Superior temporal gyrus (tissue), 1 donor: ENCODE results near the gene FTSJ1.
"Not testable (repeated sequence)": the region's sequence is repeated elsewhere in the genome, so short reads cannot be mapped to it uniquely, and the experiment has no call there.

ENCODE experiments used
- DNase-seq: peaks from one replicate; pipeline ENCODE4 v3.0.0-alpha.2; 2016; ENCODE audit errors: extremely low spot score

The FTSJ1 gene

DNA sequence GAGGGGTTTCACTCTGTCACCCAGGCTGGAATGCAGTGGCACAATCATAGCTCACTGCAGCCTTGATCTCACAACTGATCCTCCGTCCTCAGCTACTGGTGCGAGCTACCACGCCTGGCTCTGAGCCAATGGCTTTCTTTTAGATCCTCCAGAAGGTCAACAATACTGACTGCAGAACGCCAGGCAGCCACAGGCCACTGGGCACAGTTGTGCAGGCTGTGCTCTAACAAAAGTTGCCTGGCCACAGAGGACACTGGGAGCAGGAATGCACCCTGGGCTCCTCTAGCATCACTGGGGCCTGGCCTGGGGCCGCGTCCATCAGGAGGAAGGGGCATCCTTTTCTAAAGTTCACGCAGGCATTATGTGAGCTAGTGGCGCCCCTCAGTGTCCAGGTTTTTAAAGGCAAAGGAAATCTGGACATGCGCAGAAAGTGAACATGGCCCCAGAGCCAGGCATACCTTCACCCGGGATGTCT lies 17.9 kb downstream of the FTSJ1 start:
- no peak for DNase-seq

DNA sequence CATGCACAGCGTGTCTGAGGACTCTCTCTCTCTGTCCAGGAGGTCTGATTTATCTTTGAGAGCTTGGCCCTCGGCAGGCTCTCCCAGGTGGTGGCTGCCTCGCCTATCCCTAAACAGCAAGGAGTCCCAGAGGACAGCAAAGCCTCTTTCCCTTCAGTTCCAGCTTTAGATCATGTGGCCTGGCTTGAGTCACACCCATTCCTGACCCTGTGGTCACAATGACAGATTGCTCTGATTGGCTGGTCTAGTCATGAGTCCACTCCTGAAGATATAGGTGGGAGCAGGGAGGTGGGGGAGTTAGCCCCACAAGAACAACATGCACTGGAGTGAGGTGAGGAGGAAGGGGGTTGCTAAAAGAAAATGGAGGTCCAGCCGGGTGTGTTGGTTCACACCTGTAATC lies 20.7 kb downstream of the FTSJ1 start:
- DNase-seq = no peak

DNA sequence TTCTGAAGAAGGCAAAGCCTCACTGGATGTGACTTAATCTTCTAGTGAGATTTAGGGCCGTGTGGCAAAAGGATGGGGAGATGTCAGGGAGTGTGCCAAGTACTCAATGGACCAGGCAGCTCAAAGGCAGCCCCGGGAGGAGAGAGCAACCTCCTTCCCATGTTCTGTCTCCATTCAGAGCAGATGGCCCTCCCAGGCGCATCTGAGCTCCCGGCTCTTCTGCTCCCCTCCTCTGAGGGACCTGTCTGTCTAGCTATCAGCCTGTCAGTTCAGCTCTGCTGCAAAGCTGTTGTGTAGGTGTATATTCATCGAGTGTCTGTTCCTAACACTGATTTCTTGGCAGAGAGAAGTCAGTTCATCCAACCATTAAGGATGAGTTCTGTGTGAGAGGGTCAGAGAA lies 21.9 kb downstream of the FTSJ1 start:
- no peak for DNase-seq

DNA sequence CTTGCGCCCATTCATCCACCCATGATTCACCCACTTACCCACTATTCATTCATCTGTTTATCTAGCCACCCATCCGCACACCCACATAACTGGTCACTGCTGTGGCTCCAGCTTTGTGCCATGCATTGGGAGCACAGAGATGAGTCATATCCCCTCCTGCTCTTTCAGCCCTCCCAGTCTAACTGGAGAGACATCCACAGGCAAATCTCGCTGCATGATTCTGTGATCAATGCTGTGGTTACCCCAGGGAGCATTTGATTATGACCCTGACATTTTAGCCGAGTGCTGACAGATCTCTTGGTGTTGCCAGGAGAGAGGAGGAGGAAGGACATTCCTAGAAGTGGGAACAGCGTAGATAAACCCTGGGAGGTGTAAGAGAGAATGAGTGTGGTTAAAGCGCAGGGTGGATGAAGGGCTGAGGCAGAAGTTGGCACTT lies 22.4 kb downstream of the FTSJ1 start:
- no peak for DNase-seq

DNA sequence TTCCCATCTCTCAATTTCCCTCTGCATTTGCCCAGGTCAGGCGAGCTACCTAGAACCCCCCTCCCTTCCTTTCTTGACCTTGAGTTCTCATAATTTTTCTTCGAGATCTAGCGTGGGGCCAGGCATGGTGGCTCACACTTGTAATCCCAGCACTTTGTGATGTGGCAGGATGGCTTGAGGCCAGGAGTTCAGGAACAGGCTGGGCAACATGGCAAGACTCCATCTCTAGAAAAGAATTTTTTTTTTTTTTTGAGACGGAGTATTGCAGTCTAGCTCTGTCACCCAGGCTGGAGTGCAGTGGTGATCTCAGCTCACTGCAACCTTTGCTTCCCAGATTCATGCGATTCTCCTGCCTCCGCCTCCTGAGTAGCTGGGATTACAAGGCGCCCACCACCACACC lies 28.3 kb downstream of the FTSJ1 start:
- DNase-seq = no peak

DNA sequence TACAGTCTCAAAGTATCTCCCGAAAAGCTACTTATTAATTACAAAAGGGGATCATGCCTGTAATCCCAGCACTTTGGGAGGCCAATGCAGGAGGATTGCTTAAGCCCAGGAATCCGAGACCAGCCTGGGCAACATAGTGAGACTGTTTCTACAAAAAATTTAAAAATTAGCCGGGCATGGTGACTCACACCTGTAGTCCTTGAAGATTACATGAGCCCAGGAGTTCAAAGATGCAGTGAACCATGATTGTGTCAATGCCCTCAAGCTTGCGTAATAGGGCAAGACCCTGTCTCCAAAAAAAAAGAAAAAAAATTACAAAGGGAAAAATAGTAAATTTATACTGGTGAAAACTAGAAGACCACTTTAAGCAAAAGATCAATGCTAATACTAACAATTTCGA lies 29.5 kb downstream of the FTSJ1 start:
- DNase-seq = no peak

DNA sequence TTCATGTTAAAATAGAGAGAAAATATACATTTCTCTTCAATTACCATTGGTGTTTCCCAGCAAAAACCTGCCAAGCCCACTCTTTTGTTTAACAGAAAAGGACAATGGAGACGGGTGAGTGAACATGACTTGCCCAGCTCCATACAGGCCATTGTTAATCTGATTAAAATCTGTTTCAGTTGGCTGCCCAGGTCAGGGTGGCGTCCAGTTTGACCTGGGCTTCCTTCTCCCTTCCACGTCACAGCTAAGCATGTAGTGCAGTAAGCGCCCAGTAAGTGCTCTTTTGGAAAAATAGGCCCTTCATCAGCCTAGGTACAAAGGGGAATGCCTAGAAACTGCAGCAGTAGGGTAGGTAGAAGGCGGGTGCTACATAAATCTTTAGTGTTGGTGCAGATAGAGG lies 31.2 kb downstream of the FTSJ1 start:
- no peak for DNase-seq

DNA sequence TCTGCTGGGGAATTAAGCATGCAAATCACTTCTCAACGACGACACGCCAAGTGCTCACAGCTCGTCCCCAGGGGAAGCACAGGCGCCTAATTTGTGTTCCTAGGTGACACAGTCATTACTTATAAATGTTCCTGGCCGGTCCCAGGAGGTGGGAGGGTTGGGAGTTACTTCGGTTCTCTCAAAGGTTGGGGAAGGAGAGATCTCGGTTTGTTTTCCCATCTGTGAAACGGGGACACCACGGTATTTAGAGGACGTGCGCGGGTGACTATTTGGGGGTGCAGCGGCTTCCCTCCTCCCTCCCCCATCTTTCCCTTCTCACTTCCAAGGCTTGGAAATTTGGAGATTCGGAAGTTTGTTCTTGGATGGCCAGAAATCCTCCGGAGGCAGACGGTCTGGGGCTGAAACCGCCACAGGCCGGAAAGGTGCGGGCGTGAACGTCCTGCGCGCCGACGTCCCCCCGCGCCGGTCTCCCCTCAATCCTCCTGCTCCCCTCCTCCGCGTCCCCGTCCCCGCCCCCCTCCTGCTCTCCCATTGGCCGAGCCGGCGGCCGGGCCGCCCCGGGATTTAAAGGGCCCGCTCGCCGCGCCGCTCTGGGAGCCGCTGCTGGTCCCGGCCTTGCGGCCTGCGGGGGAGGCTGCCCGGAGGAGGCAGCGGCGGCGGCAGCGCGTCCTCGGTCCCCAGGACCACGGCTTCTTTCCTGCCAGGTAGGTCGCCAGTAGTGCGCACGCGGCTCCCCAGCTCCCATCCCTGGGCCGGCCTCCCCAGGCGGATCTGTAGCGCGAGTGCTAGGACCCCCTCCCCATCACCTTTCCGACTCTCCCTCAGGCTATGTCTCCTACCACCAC lies 32.6 kb downstream of the FTSJ1 start, which contains the start of gene PORCN:
PORCN (plus strand) TSS at position 593 of the 845 bp plus-strand sequence. CDS start 829 bp downstream, outside the sequence.
- peak; percentile 51 for DNase-seq

DNA sequence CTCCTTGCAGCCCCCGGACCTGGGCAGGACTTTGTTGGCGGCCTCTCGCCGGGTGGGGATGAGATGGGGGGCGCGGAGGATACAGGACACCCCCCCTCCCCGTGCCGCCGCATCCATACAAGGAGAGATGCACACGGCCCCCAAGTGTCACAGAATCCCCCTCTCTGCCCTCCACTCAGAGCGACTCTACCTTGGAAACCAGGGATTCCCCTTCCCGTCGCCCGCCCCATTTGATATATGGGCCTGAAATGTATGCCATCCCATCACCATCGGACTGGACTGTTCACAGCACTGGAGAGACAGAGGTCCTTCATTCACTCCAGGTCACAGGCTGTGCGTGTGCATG lies 33.2 kb downstream of the FTSJ1 start:
- DNase-seq = no peak

DNA sequence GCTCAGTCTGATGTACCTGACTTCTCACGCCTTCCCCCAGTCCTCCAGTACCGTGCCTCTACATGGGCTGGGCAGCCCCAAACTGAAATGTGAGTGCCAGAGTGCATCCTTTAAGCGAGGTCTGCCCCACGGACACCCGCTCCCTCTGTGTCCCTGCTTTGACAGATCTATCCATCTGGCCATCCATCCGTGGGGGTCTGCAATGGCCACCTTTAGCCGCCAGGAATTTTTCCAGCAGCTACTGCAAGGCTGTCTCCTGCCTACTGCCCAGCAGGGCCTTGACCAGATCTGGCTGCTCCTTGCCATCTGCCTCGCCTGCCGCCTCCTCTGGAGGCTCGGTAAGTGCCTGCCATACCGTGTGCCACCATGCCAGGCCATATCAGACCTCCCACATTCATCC lies 33.6 kb downstream of the FTSJ1 start:
- no peak for DNase-seq

DNA sequence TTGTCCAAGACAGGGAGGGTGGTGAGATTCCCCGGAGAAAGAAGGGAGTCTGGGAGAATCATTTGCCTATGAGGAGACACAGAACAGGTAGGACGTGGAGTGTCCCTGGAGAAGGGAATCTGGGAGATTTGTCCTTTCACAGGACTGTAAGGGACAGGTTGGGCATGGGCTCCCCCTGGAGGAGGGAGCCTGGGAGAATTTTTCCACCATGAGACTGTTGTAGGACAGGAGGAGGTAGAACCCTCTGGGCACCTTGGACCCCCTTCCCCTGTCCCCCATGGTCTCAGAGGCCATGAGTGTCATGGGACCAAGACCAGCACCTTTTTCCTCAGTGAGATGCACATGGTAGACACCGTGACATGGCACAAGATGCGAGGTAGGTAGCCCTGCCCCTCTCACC lies 35.6 kb downstream of the FTSJ1 start:
- DNase-seq = no peak

DNA sequence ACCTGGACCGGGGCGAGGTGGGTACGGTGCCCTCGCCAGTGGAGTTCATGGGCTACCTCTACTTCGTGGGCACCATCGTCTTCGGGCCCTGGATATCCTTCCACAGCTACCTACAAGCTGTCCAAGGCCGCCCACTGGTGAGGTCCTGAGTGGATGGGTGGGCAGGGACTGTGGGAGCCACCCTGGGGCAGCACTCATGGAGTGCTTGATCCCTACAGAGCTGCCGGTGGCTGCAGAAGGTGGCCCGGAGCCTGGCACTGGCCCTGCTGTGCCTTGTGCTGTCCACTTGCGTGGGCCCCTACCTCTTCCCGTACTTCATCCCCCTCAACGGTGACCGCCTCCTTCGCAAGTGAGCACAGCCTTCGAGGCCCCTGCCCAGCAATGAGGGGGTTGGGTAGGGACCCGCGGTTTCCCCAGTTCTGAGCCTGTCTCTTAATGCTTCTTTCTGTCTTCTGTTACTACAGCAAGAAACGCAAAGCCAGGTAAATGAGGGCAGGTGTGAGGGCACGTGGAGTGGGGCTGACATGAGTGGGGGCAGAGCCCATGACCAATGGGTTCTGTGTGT lies 36.5 kb downstream of the FTSJ1 start:
- DNase-seq = no peak

DNA sequence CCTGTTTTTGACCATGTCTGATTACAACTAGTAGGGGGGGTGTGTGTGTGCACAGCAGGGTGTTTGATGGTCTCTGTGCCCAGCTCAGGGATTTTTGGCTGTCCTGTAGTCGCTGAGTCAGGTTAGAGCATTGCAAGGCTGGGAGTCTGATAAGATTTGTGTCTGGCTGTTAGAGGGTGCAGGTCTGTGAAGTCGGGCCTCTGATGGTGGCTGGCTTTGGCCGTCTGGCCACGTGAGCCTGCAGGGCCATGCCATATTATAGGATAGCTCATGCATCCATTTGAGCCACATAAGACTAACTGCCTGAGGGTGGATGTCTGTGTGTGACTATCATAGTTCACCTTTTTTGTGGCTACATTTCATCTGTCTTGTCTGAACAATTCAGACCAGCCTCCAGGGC lies 37.7 kb downstream of the FTSJ1 start:
- no peak for DNase-seq

DNA sequence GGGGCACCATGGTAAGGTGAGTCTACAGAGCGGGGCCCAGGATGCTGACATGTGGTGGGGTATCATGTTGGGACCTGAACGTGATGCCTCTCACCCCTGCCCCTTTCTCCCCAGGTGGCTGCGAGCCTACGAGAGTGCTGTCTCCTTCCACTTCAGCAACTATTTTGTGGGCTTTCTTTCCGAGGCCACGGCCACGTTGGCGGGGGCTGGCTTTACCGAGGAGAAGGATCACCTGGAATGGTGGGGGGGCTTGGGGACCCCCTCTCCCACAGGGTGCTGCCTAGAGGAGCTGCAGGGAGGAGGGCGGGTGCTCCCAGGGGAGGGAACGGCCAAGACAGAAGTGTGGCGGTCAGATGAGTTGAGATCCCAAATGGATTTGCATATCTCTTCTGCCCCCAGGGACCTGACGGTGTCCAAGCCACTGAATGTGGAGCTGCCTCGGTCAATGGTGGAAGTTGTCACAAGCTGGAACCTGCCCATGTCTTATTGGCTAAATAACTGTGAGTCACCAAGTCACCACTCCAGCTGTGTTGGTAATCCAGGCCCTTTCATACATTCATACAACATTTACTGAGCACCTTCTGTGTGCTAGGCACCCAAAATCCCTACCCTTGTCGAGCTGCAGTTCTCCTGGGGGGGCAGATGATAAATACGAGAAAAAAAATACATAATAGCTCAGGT lies 38.3 kb downstream of the FTSJ1 start:
- DNase-seq = no peak

DNA sequence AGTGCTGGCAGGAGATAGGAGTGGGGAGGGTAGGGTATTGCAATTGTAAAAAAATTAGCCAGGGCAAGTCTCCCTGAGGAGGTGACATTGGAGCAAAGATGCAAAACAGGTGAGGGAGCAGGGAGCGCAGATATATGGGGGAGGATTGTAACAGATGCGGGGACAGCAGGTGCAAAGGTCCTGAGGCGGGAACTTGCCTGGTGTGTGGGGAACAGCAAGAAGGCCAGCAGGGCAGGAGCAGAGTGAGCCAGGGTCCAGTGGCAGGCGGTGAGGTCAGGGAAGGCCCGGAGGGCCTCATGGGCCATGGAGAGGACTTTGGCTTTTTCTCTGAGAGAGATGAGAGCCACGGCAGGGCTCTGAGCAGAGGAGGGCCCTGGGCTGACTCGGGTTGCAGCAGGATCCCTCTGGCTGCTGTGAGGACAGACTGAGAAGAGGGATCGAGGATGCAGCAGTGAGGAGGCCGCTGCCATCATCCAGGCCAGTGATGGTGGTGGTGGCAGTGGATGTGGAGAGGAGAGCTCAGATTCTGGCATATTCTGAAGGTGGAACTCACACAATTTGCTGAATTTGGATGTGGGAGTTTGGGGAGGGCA lies 39.0 kb downstream of the FTSJ1 start:
- DNase-seq = no peak

DNA sequence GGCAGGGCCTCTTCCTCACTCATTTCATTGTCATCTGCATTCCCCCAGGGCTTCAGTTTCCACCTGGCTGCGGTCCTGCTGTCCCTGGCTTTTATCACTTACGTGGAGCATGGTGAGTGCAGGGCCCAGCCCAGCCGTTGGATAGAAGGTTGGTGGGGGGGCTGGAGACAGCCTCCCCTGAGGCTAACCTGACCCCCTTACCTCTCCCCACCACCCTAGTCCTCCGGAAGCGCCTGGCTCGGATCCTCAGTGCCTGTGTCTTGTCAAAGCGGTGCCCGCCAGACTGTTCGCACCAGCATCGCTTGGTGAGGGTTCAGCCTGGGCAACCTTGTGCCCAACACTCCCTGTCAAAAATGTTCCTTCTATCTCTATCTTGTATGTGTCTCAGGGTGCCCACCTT lies 39.8 kb downstream of the FTSJ1 start:
- DNase-seq = no peak

DNA sequence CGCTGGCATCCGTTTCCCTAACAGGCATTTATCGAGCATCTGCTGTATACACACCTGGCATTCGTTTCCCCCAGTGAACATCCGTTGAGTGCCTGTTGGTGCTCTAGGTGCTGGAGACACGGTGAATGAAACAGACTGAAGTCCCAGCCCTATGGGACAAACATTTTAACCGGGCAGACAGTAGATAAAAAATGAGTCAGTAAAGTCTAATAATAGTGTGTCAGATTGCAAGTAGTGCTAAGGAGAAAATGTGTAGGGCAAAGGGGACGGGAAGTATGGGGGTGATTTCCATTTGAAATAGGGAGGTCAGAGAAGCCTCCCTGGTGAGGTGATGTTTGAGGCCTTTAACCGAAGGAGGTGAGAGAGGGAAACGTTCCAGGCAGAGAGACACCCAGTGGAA lies 40.3 kb downstream of the FTSJ1 start:
- DNase-seq = no peak

DNA sequence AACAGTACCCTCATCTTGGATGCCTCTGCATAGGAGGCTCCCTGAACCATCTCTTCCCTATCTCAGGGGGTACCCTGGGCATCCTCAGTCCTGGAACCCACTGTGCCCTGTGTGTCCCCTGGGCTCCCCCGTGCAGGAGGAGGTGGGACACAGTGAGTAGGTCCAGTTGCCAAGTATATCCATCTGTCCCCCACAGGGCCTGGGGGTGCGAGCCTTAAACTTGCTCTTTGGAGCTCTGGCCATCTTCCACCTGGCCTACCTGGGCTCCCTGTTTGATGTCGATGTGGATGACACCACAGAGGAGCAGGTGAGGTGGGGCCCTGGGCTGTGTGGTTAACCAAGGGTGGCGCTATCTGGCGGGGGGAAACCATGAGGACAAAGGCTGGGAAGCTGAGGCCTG lies 41.0 kb downstream of the FTSJ1 start:
- no peak for DNase-seq

DNA sequence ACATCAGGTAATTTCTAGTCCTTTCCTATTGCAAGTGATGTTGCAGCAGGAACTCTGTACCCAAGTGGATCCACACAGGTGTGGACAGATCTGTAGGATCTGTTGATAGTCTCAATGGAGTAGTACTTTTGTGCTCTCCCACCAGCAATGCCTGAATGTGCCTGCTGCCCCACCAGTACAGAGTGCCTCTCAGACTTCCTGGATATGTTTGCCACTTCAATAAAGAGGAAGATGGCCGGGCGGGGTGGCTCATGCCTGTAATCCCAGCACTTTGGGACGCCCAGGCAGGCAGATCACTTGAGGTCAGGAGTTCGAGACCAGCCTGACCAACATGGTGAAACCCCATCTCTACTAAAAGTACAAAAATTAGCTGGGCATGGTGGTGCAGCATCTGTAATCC lies 43.5 kb downstream of the FTSJ1 start:
- not testable (repeated sequence) for DNase-seq

DNA sequence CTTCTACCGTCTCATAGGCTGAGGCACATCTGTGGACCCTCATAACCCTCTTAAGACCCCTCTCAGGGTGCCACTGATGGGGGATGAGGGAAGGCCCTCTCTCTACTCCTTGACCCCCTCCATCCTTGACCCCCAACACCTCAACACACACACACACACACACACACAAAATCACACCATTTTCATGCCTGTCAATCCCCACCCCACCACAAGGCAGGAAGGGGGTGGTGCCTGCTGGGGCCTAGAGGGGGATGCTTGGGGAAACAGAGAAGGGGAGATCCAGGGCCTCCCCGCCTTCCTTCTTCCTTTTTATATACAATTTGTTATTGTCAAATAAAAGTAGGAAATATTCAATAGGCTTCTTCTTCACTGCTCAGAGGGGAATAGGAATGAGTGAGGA lies 44.5 kb downstream of the FTSJ1 start:
- no peak for DNase-seq

DNA sequence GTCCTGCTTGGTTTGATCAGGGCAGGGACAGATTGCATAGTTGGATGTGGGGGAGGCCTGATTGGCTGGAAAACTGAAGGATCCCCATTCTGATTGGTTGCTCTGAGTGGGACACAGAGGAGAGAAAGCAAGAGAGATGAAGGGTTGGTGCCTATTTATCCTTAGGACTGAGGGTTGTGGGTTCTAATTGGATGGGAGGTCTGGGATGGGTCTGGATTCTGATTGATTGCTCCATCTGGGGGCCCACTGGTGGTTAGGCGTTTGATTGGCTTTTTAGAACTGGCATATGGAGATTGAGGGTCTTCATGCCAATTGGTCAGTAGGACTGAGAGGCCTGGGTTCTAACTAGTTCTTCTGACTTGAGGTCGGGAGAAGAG lies 45.0 kb downstream of the FTSJ1 start:
- peak; percentile 12 for DNase-seq
